ENCODE measurements around the gene MAN1B1. TPM values are rescaled to one million over a fixed set of nuclear protein-coding genes. Genes with fewer than 3 reads are reported as not detected.

The MAN1B1 gene
- total and polyA plus RNA-seq, 2 of the 8 experiments (the other 6 are each of a cell fraction or from before 2014, with no cell fraction given), result 33.7 to 36.3 TPM

- H4K8ac ChIP-seq (ENCODE audit: extremely low read depth, insufficient read depth, low read length), result no peak overlapping the region
- no peak for TF ChIP-seq POLR2AphosphoS5 (IDR thresholded peaks at IDR 0.05; ENCODE audit: low read depth, low read length)
- TF ChIP-seq POU5F1 (IDR thresholded peaks at IDR 0.05; ENCODE audit: low read depth, low read length), result no peak
- no peak for TF ChIP-seq CHD2 (IDR thresholded peaks at IDR 0.05; ENCODE audit: low read length)
- TF ChIP-seq ATF3 (IDR thresholded peaks at IDR 0.05; ENCODE audit: insufficient read depth, low read depth, low read length), result no peak
- no peak for TF ChIP-seq TAF7 (optimal IDR thresholded peaks at IDR 0.05; ENCODE audit: borderline replicate concordance, low read depth, low read length)
- no peak for TF ChIP-seq ZNF274 (IDR thresholded peaks at IDR 0.05; ENCODE audit: borderline replicate concordance, extremely low read depth, low read length)
- TF ChIP-seq RBBP5 (IDR thresholded peaks at IDR 0.05; ENCODE audit: borderline replicate concordance, low read depth, low read length), result no peak
- TF ChIP-seq SP1 (IDR thresholded peaks at IDR 0.05; ENCODE audit: low read depth, low read length), result no peak
- no peak for TF ChIP-seq KDM4A (IDR thresholded peaks at IDR 0.05; ENCODE audit: low read depth, low read length, severe bottlenecking)
- no peak for TF ChIP-seq CBX5 (IDR thresholded peaks at IDR 0.05; ENCODE audit: low read depth, low read length)
- TF ChIP-seq POLR2A (IDR thresholded peaks at IDR 0.05; ENCODE audit: control extremely low read depth in 1 of 2, low read depth in 2 of 2, low read length in 2 of 2), result no peak
- TF ChIP-seq FOSL1 (IDR thresholded peaks at IDR 0.05; ENCODE audit: insufficient read depth, low read depth, low read length), result no peak
- no peak for TF ChIP-seq GTF2F1 (IDR thresholded peaks at IDR 0.05; ENCODE audit: borderline replicate concordance, low read depth, low read length)
- no peak for TF ChIP-seq RAD21 (IDR thresholded peaks at IDR 0.05 in 1 of 2, conservative IDR thresholded peaks at IDR 0.05 in 1 of 2; ENCODE audit: low read depth in 2 of 2, low read length in 2 of 2)
- no peak for DNase-seq (ENCODE audit: low read depth in 1 of 2, low spot score in 2 of 2)
These were observed 61.0 kb downstream of the MAN1B1 start for GRCh38 chr9:137147793-137148160.

More at GRCh38 chr9:137147793-137148160, 61.0 kb downstream of the MAN1B1 start:
- Histone ChIP-seq H2BK15ac (ENCODE audit: low read length) (no peak overlapping the region), H3K14ac (ENCODE audit: insufficient read length) (no peak overlapping the region), H3K79me2 (ENCODE audit: control insufficient read depth in 1 of 2, insufficient read depth in 2 of 2, low read length in 2 of 2) (no peaks in the 10 kb centered on the region), H2BK5ac (ENCODE audit: low read depth, low read length) (no peak overlapping the region), H4K5ac (ENCODE audit: insufficient read length, low read depth, low read length) (no peak overlapping the region), H3K79me1 (ENCODE audit: low read depth, low read length) (no peaks in the 10 kb centered on the region), H2BK20ac (ENCODE audit: low read length) (no peak overlapping the region), H3K4ac (replicated peaks; ENCODE audit: insufficient read length, low read depth, low read length) (no peak overlapping the region), H3K56ac (replicated peaks; ENCODE audit: insufficient read length, low read depth, low read length) (no peak overlapping the region), H2AK5ac (ENCODE audit: low read depth, low read length) (no peak overlapping the region), H3K4me2 (ENCODE audit: insufficient read depth in 1 of 2, low read depth in 2 of 2, low read length in 2 of 2) (no peak overlapping the region), H3K9me3 (ENCODE audit: insufficient read depth in 2 of 2, low read depth in 1 of 2, low read length in 1 of 2) (peaks cover 0 to 1% of the 10 kb centered on the region in 2 experiments; a peak in 3 of 4 replicates), H4K20me1 (replicated peaks in 1 of 2; ENCODE audit: control insufficient read depth in 1 of 2, insufficient read depth in 2 of 2, low read length in 2 of 2) (peaks cover 3 to 10% of the 10 kb centered on the region in 2 experiments), H3K4me3 (ENCODE audit: extremely low read depth in 1 of 4, insufficient read depth in 2 of 4, low read depth in 3 of 4, low read length in 4 of 4) (no peak overlapping the region), H3K36me3 (ENCODE audit: control insufficient read depth in 2 of 4, insufficient read depth in 4 of 4, low read length in 3 of 4) (no peaks in the 10 kb centered on the region; a peak in 1 of 8 replicates), H3K27me3 (replicated peaks in 1 of 4; ENCODE audit: control insufficient read depth in 3 of 4, extremely low read depth in 1 of 4, insufficient read depth in 3 of 4, low read length in 3 of 4) (peaks cover 0 to 11% (median 9%) of the 10 kb centered on the region in 4 experiments; a peak in 5 of 7 replicates), H3K23me2 (ENCODE audit: low read depth, low read length) (no peaks in the 10 kb centered on the region), H2BK12ac (ENCODE audit: low read depth, low read length) (no peak overlapping the region), H3K27ac (ENCODE audit: low read depth, low read length) (no peak overlapping the region), H3K4me1 (replicated peaks in 1 of 4; ENCODE audit: control insufficient read depth in 3 of 4, insufficient read depth in 4 of 4, low read length in 3 of 4) (peaks cover 0 to 9% (median 0%) of the 10 kb centered on the region in 4 experiments; a peak in 1 of 7 replicates), H2AFZ (ENCODE audit: low read length) (no peak overlapping the region), H3K18ac (ENCODE audit: extremely low read depth, low read length) (no peak overlapping the region), H2BK120ac (replicated peaks; ENCODE audit: low read depth, low read length) (no peak overlapping the region), H3K23ac (ENCODE audit: insufficient read length) (no peak overlapping the region), H3K9ac (replicated peaks in 1 of 4; ENCODE audit: extremely low read depth in 1 of 4, low read depth in 3 of 4, low read length in 3 of 4) (no peak overlapping the region), H4K91ac (replicated peaks; ENCODE audit: insufficient read length, low read length) (no peak overlapping the region)
- ChIA-PET POLR2A (ENCODE audit: partially characterized antibody) (no interaction called here), CTCF (ENCODE audit: partially characterized antibody) (no interaction called here)
- no peak for FAIRE-seq
- whole genome bisulfite sequencing, 2 experiments (ENCODE audit: extremely low coverage in 1 of 2, insufficient coverage in 1 of 2, insufficient read length in 1 of 2, insufficient replicate concordance in 2 of 2, low coverage in 1 of 2, low lambda C conversion rate in 2 of 2, missing lambda C conversion rate in 1 of 2), result 76% methylated on average over 7 of the region's 24 CpGs; no CpG with 5 or more reads in 1 of the 2 experiments
